Stimulated activated CD8-positive, alpha-beta memory T cell treated with anti-CD3 and anti-CD28 coated beads, Interleukin-12 subunit alpha, Interleukin-12 subunit beta, amount 100 ng/mL, for 1 hour (primary cell): Measurements from ENCODE around the gene ASH1L.
"Not testable (repeated sequence)": the region's sequence is repeated elsewhere in the genome, so short reads cannot be mapped to it uniquely, and the experiment has no call there.

Source experiments
- DNase-seq: peaks from one replicate; pipeline ENCODE4 v3.0.0-alpha.2; 2020; ENCODE audit warnings: low read depth

Gene ASH1L

GRCh38 chr1:155493595-155493994 lies 69.0 kb downstream of the ASH1L start:
- not testable (repeated sequence) for DNase-seq

- DNase-seq: not testable (repeated sequence)
Observed at GRCh38 chr1:155488419-155488818, 74.2 kb downstream of the ASH1L start.

GRCh38 chr1:155487541-155487940 lies 75.1 kb downstream of the ASH1L start:
- DNase-seq: no peak

- DNase-seq: not testable (repeated sequence)
Observed at GRCh38 chr1:155486952-155487351, 75.7 kb downstream of the ASH1L start.

- no peak for DNase-seq
Observed at GRCh38 chr1:155485945-155486344, 76.7 kb downstream of the ASH1L start.

- DNase-seq: no peak
Observed at GRCh38 chr1:155485222-155485621, 77.4 kb downstream of the ASH1L start.

- no peak for DNase-seq
Observed at GRCh38 chr1:155481741-155482241, 80.8 kb downstream of the ASH1L start.

GRCh38 chr1:155479205-155479604 lies 83.4 kb downstream of the ASH1L start:
- no peak for DNase-seq

GRCh38 chr1:155478270-155478852 lies 84.2 kb downstream of the ASH1L start:
- DNase-seq: no peak

GRCh38 chr1:155474146-155474545 lies 88.5 kb downstream of the ASH1L start:
- DNase-seq: no peak

GRCh38 chr1:155473151-155473821 lies 89.3 kb downstream of the ASH1L start:
- no peak for DNase-seq

- DNase-seq: no peak
Observed at GRCh38 chr1:155472491-155473083, 90.0 kb downstream of the ASH1L start.

- DNase-seq: no peak
Observed at GRCh38 chr1:155471891-155472290, 90.7 kb downstream of the ASH1L start.

GRCh38 chr1:155471026-155471425 lies 91.6 kb downstream of the ASH1L start:
- no peak for DNase-seq

- DNase-seq: no peak
Observed at GRCh38 chr1:155466996-155467395, 95.6 kb downstream of the ASH1L start.

- no peak for DNase-seq
Observed at GRCh38 chr1:155466617-155466972, 96.0 kb downstream of the ASH1L start.

GRCh38 chr1:155463865-155464650 lies 98.5 kb downstream of the ASH1L start:
- DNase-seq: no peak

GRCh38 chr1:155458111-155458510 lies 104.5 kb downstream of the ASH1L start:
- no peak for DNase-seq

GRCh38 chr1:155457266-155457665 lies 105.3 kb downstream of the ASH1L start:
- no peak for DNase-seq

- DNase-seq: no peak
Observed at GRCh38 chr1:155455588-155456195, 106.9 kb downstream of the ASH1L start.

GRCh38 chr1:155454096-155454495 lies 108.5 kb downstream of the ASH1L start:
- DNase-seq: no peak

GRCh38 chr1:155453141-155453540 lies 109.5 kb downstream of the ASH1L start:
- no peak for DNase-seq
